ENCODE measurements around the gene RNGTT.
A peak's percentile ranks its signal among the peaks of the same experiment; 100 is the strongest.
"Not testable (repeated sequence)": the region's sequence is repeated elsewhere in the genome, so short reads cannot be mapped to it uniquely, and the experiment has no call there.

The RNGTT gene

GRCh38 chr6:88969255-88969654 is 5.8 kb upstream of the RNGTT start:
- not testable (repeated sequence) for DNase-seq

DNA sequence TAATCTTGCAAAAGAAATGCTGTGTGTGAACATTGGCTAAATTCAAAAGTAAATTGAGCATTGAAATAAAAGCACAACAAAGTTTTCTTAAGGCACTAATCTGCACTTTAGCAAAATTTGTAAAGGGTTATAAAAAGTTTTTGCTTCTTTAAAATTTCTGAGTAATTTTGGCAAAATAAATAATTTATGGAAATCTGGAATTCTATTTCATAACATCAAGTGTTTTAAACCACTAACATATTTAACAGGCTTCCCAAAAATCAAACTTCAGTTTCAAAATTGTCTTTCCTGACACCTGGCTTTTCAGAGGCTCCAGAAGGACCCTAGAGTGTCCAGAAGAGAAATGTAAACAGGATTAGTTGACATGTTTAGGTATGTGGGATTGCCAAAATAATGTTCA is 4.5 kb upstream of the RNGTT start:
- no peak for DNase-seq

GRCh38 chr6:88965691-88966090 is 2.3 kb upstream of the RNGTT start:
- no peak for DNase-seq

- peak; percentile 54 for DNase-seq
These were observed 1.1 kb upstream of the RNGTT start for GRCh38 chr6:88964509-88964908.

- no peak for DNase-seq
These were observed 4.6 kb downstream of the RNGTT start for GRCh38 chr6:88958842-88959241.

DNA sequence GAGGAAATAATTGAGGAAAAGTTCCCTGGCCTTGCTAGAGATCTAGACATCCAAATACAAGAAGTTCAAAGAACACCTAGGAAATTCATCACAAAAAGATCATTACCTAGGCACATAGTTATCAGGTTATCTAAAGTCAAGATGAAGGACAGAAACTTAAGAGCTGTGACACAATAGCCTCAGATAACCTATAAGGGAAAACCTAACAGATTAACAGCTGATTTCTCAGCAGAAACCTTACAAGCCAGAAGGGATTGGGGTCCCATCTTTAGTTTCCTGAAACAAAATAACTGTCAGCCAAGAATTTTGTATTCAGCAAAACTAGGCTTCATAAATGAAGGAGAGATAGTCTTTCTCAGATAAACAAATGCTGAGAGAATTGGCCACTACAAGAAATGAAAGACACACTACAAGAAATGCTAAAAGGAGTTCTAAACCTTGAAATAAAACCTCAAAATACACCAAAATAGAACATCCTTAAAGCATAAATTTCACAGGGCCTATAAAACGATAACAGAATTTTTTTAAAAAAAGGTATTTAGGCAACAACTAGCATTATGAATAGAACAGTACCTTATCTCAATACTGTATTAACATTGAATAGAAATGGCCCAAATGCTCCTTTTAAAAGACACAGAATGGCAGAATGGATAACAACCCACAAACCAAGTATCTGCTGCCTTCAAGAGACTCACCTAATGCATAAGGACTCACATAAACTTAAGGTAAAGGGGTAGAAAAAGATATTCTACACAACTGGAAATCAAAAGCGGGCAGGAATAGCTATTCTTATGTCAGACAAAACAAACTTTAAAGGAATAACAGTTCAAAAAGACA is 9.7 kb downstream of the RNGTT start:
- DNase-seq, result no peak

- DNase-seq, result peak; percentile 66
These were observed 11.2 kb downstream of the RNGTT start for GRCh38 chr6:88952065-88952704.

DNA sequence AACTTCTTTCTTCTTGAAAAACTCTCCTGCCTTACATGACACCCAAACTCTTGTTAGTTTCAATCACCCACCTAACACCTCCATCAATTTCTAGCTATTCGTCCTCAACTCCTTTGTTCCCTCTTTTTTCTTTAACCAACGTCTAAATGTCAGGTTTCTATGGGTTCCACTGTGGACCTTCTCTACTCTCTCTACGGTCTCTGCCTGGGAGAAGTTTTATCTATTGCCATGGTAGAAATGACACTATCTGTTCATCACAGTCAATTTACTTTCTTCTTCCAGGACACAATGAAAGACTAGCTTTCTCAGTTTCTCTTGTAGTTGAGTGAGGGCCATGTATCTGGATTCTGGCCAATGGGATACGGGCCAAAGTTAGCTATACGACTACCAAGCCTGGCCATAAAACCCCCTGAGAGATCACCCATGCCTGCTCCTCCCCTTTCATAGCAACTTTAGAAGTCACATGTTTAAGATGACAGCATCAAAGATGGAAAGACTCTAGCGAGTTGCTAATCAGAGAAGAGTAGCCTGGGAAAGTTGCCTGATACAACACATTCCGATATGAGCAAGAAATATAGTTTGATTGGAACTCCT is 17.9 kb downstream of the RNGTT start:
- DNase-seq, result no peak

GRCh38 chr6:88933521-88933920 is 29.9 kb downstream of the RNGTT start:
- DNase-seq, result no peak

GRCh38 chr6:88932019-88932418 is 31.4 kb downstream of the RNGTT start:
- not testable (repeated sequence) for DNase-seq

- DNase-seq, result peak; percentile 49
These were observed 40.5 kb downstream of the RNGTT start for GRCh38 chr6:88922775-88923548.

- DNase-seq, result no peak
These were observed 41.7 kb downstream of the RNGTT start for GRCh38 chr6:88921734-88922133.

- DNase-seq, result peak; percentile 51
These were observed 42.4 kb downstream of the RNGTT start for GRCh38 chr6:88920774-88921733.

DNA sequence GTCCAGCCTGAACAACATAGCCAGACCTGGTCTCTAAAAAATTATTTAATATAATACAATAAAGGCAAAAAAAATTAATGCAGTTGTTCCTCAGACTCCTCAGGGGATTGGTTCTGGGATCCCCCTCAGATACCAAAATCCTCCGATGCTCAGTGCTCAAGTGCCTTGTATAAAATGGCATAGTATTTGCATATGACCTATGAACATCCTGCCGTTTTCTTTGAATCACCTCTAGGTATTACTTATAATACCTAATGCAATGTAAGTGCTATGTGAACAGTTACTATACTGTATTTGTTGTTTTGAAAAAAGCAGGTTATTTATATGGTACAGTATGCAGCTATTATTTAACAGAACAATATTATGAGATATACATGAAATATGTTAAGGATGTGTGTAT is 43.3 kb downstream of the RNGTT start:
- DNase-seq, result no peak

- peak; percentile 56 for DNase-seq
These were observed 44.4 kb downstream of the RNGTT start for GRCh38 chr6:88919032-88919431.

DNA sequence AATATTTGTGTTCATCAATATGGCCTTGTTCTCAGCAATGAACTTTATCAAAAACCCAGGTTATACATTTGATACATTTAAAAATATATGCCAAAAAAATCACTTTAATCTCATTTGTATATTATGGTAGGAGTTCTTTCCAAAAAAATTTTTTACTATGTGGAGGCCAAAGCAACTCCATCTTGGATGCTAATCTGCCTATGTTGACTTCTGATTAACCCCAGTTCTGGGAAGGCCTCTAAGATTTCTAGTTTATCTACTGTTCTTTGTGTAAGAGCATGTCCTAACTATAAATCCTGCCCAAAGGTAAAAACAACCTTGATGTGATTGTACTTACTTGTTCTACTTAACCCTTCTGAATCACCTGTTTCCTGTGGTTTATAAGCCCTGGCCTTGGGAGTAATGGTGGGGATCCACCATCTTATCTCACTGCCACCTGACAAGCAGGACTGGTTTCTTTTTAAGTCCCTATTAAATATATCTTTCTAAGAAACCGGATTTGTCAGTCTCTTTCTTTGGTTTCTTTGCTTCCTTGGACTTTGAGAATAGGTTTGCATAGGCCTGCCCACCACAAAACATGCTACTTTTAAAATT is 46.7 kb downstream of the RNGTT start:
- peak; percentile 44 for DNase-seq

- DNase-seq, result no peak
These were observed 48.4 kb downstream of the RNGTT start for GRCh38 chr6:88914895-88915598.

DNA sequence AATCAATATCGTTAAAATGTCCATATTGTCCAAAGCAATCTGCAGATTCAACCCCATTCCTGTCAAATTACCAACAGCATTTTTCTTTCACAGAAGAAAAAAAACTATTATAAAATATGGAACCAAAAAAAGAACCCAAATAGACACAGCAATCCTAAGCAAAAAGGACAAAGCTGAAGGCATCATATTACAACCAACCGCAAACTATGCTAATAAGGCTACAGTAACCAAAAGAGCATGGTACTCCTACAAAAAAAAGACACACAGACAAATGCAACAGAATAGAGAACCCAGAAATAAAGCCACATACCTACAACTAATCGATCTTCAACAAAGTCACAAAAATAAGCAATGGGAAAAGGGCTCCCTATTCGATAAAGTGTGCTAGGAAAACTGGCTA is 49.2 kb downstream of the RNGTT start:
- no peak for DNase-seq

DNA sequence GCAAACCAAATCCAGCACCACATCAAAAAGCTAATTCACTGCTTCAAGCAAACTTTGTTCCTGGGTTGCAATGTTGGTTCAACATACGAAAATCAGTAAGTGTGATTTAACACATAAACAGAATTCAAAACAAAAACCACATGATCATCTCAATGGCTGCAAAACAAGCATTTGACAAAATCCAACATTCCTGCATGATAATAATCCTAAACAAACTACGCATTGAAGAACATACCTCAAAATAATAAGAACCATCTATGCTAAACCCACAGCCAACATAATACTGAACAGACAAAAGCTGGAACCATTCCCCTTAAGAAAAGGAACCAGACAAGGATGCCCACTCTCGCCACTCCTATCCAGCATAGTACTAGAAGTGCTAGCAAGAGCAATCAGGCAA is 49.9 kb downstream of the RNGTT start:
- no peak for DNase-seq

DNA sequence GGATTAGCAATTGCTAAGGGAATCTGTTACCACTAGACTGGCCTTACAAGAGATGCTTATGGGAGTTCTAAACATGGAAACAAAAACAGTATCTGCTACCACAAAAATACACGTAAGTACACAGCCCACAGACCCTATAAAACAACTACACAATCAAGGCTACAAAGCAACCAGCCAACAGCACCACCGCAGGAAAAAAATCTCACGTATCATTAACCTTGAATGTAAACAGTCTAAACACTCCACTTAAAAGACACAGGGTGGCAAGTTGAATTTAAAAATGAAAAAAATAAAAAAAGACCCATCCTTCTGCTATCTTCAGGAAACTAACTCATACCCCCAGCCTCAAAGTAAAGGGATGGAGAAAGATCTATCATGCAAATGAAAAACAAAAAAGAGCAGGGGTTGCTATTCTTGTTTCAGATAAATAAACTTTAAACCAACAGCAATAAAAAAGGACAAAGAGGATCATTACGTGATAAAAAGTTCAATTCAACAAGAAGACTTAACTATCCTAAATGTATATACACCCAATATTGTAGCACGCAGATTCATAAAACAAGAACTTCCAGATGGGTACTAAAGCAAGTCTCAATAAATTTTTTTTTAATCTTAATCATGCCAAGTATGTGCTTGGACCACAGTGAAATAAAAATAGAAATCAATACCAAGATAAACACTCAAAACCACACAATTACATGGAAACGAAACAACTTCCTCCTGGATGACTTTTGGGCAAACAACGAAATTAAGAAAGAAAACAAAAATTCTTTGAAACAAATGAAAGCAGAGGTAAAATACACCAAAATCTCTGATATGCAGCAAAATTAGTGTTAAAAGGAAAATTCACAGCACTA is 52.3 kb downstream of the RNGTT start:
- peak; percentile 20 for DNase-seq
